Glomerular visceral epithelial cell (primary cell): ENCODE results near the gene DPEP3.
A peak's percentile ranks its signal among the peaks of the same experiment; 100 is the strongest.
"Not testable (repeated sequence)": the region's sequence is repeated elsewhere in the genome, so short reads cannot be mapped to it uniquely, and the experiment has no call there.

Experiments used
- DNase-seq: peaks from one replicate; pipeline ENCODE4 v3.0.0-alpha.2; 2016; ENCODE audit errors: extremely low spot score

Gene DPEP3

DNA sequence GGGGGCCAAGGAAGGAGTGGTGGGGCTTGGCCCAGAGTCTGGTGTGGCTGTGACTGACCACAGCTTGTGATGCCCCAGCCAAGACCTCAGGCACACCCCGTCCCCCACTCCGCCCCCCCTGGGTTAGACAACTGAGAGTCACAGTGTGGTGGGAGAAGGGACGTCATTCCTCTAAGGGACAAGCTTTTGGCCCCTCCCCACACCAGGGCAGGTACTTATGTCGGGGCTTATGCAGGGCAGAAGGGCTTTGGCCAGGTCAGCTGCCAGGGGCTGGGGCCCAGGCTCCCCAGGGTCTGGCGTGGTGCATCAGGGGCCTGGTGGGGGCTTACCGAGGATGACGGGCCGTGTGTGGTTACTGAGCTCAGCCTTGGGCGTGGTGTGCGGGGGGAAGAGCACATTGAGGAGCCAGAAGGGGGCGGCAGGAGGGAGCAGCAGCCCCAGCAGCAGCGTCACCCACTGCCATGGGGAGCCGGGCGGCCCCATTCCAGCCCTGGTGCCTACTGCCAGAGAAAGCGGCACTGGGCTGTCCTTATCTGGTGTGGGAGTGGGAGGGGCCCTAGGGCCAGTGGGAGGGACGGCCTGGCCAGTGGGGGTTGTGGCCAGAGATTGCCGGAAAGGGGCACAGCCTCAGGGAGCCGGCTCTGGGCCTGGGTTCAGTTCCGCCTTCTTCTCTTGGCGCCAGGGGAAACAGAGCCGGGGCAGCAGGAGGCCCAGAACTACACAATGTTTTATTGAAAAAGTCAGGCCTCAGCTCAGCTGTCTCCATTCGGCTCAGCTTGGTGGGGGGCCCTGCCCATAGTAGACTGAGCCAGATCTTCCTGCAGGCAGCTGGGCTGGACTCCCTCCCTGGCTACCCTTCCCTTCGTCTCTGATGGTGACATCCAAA lies 36.4 kb downstream of the DPEP3 start, which contains the start of gene LCAT:
Gene LCAT, minus strand, starts transcription at position 502 of the 886 bp plus-strand sequence. Its CDS starts 19 bp downstream, at position 483.
- DNase-seq = no peak

- no peak for DNase-seq
Observed at GRCh38 chr16:67943256-67943618, 37.1 kb downstream of the DPEP3 start.

- DNase-seq = no peak
Observed at GRCh38 chr16:67942510-67943255, 37.6 kb downstream of the DPEP3 start.

DNA sequence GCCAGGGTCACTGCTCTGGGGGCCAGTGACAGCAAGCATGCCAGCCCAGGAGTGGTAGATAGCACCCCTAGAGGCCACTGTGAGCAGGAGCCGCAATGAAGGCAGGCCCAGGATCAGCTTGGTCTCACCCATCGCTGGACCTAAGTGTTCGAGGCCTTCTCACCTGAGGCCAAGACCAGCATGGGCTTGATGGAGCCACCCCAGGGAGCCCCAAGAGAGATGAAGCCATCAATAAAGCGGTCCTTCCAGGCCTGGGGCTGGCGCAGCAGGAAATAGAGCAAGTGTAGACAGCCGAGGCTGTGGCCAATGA lies 38.1 kb downstream of the DPEP3 start:
- peak; percentile 38 for DNase-seq

DNA sequence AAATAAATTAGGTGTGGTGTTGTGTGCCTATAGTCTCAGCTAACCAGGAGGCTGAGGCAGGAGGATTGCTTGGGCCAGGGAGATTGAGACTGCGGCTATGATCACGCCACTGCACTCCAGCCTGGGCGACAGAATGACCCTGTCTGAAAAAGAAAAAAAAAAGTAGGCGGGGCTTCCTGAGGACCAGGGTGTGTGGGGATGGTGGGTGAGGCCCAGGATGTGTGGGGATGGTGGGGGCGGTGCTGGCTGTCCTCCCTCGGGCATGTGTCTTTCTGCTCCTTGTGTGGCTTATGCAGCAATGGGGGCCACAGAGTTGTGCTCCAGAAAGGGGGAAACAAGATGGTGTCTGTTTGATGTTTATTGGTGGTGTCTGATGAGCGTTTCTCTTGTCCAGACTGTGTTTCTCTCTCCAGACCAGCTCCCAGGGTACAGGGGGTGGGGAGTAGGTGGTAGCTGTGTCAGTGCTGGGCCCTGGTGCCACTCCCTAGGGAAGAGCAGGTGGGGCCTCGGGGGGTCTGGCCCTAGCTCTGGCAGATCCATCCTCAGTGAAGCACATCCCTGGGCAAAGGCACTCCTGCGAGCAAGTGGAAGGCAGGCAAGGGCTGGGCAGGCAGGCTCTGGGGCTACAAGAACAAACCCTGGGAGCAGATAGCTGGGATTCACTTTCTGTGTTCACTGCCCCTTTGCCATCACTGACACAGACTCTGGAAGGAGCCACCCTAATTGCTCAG lies 38.7 kb downstream of the DPEP3 start:
- no peak for DNase-seq

- no peak for DNase-seq
Observed at GRCh38 chr16:67940446-67941089, 39.7 kb downstream of the DPEP3 start.

DNA sequence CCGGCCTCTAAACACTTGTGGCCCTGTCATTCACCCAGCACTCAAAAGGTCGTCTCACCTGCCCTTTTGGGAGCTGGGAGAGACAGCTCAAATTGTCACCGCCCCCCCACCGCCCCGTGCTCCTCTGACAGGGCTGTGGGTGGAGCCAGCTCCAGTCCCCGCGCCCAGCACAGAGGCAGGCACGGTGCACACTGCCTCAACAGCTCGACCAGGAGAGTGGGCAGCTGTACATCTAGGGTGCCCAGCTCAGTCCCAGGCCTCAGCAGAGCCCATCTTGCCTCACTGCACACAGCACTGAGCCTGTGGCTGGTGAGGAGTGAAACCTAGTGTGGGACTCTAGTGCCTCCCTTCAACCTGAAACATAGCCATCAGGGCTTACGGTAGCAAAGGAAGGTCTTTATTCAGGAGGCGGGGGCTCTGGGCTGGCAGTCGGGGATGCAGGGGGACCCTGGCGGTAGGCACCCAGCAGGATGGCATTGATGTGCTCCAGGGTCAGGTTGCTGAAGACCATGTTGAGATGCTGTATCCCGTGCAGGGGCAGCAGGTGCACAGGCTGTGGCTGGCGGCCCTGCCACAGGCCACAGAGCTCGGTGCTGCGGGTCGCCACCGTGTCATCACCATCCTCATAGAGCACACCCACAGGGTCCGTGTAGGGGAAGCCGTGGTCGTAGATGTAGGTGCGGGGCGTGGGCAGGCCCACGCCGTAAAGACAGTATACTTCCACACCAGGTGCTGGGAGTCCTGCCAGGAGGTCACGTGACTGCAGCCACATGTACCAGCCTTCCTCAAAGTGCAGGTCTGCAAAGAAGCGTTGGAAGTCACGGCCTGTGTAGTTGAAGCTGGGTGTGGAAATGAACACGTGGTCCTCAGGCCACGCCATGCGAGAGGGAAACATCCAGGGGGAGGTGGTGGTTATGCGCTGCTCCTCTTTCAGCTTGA lies 40.5 kb downstream of the DPEP3 start:
- DNase-seq = no peak

GRCh38 chr16:67937713-67938112 lies 42.6 kb downstream of the DPEP3 start:
- not testable (repeated sequence) for DNase-seq

GRCh38 chr16:67936880-67937605 lies 43.3 kb downstream of the DPEP3 start:
- no peak for DNase-seq

GRCh38 chr16:67936124-67936879 lies 44.0 kb downstream of the DPEP3 start, which contains the start of gene PSMB10:
Gene PSMB10 (minus strand): TSS chr16:67936850. CDS start chr16:67936749, 101 bp downstream.
- peak; percentile 67 for DNase-seq

DNA sequence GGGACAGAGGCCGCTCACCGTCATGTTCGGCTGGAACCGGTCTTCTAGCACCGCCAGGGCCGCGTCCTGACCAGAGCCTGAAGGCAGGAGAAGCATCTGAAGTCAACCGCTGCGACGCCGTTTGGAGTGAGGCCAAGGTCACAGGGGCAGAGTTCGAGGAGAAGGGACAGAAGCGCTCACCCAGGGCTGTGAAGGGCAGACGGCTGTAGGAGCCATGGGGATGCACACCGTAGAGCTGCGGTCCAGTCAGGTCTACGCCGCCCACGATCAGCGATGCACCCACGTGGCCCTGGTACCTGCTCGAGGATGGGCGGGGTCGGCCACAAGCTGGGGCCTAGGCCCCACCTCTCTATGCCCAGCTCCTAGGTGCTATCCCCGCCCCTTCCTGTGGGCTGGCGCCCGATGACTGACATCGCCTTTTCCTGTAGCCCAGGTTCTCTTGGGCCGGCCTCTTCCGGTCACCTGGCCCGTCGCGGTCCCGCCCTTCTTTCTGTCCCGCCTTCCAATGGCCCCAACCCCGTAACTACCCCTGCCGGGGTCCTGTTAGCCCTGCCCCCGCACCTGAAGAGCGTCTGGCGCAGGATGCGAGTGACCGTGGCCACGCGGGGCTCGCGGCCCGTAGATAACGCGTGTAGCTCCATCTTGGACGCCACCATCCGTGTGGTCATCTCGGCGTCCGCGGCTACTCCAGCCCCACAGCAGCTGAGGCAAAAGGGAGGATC lies 44.7 kb downstream of the DPEP3 start:
- DNase-seq = peak; percentile 96

DNA sequence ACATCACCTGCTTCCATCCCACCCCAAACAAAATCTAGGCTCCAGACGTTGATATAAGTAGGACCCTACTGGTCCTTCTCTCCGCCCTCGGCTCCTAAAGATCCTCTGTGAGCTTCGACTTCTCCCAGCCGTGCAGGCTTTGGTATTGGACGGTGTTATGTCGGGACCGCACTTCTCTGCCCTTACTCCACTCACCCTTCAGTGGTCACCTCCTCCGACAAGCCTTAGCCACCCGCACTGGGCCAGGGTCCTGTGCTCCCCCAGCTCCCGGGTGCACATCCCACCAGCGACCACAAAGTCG lies 45.2 kb downstream of the DPEP3 start:
- no peak for DNase-seq

DNA sequence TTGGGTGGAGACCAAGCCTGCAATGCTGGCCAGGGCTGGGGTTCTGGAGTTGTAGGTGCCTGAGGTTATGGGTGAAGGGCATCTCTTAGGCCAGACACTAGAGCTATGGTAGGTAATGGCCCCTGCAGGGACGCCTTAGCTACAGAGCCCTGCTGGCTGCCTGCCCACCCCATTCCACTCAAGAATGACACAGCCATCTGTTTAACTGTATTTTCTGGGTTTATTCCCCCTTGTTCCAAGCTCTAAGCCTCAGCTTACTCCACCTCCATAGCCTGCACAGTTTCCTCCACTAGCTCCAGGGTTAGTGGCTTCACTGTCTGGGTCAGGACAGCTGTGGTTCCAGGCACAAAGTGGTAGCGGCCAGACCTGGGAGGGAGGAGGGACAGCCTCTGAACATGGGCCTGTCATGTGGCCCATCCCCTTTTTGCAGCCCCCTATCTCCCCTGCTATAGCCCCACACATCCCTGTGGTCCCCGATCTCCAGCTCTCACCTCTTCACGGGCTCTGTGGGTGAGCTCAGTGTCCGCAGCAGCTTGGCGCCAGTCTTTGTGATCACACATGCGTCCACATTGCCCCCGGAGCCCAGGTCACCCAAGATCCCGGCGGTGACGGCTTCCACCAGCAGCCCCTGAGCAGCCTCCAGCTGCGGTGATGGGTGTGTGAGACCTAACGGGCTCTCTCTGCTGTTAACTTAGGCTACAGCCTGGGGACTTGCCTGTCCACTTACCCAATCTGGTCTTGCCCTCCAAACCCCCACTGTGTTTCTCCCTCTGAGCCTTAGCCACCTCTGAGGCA lies 45.8 kb downstream of the DPEP3 start:
- DNase-seq = no peak

- DNase-seq = no peak
Observed at GRCh38 chr16:67933805-67934204, 46.5 kb downstream of the DPEP3 start.

DNA sequence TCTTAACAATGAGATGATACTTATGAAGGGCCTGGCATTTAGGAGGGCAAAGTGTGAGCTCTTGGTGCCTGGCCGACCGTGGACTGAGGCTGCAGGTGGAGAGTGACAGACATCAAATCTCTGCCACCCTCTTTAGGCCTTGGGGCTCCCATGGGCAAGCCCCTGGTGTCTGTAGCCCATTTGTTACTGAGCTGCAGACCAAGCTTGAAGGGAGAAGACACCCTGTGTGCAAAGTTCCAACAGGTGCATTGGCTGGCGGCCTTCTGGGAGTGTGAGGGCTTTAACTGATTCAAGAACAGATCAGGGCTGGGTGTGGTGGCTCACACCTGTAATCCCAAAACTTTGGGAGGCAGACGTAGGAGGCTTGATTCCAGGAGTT lies 47.8 kb downstream of the DPEP3 start:
- DNase-seq = no peak

- no peak for DNase-seq
Observed at GRCh38 chr16:67931712-67932461, 48.4 kb downstream of the DPEP3 start, which contains the start of gene CTRL. Gene CTRL (minus strand): TSS chr16:67931862. CDS start chr16:67931852, 10 bp downstream.

DNA sequence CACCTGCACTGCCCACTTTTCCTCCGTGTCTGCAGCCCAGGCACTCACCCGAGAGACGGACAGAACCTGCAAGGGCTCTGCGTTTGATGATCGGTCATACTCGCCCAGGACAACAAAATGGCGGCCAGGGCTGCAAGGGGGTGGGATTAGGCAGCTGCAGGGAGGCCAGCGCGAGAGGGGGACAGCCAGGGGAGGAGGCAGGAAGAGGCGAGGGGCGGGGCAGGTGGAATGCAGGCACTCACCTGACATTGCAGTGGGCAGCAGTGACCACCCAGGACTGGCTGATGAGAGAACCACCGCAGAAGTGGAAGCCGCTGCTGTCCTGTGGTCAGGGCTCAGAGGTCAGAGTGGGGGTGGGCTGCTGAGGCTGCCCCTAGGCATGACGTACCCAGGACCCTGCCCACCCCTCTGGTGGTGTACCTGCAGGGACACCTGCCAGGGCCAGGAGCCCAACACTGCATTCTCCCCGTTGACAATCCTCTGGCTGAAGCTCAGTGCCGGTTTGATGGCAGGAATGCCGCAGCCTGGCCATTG lies 49.6 kb downstream of the DPEP3 start:
- DNase-seq = no peak
